IPS DF 6.9 (cell line): ENCODE results near the gene GOLM1.

ENCODE experiments used
- DNase-seq: peaks from one replicate; pipeline ENCODE4 v3.0.0-alpha.2; 2013; ENCODE audit warnings: low read depth, low spot score
- H3K27ac ChIP-seq: one replicate; pipeline ENCODE4 v1.5.1; 2013; ENCODE audit warnings: low read length, control low read depth
- H3K27me3 ChIP-seq: 2 replicates; pipeline ENCODE4 v1.6.1; 2013; ENCODE audit warnings: mild to moderate bottlenecking, low read length; ENCODE audit not compliant: control insufficient read depth, insufficient read depth
- H3K36me3 ChIP-seq: 2 replicates; pipeline ENCODE4 v1.6.1; 2013; ENCODE audit warnings: low read length; ENCODE audit not compliant: control insufficient read depth, insufficient read depth
- H3K4me1 ChIP-seq: 2 replicates; pipeline ENCODE4 v1.6.1; 2013; ENCODE audit warnings: low read length; ENCODE audit not compliant: control insufficient read depth, insufficient read depth
- H3K4me3 ChIP-seq: 2 replicates; pipeline ENCODE4 v1.5.1; 2013; ENCODE audit warnings: mild to moderate bottlenecking, low read length
- H3K9me3 ChIP-seq: 2 replicates; pipeline ENCODE4 v1.6.1; 2013; ENCODE audit warnings: low read length, inconsistent platforms; ENCODE audit not compliant: control insufficient read depth, insufficient read depth
- WGBS: extraction: QIAGEN DNeasy Blood & Tissue Kit; methylation state at CpG from one replicate; pipeline ENCODE4 v1.1.7; 2013; ENCODE audit warnings: mixed read lengths, missing lambda C conversion rate; ENCODE audit not compliant: insufficient read length, insufficient coverage; 5-methylcytosine and 5-hydroxymethylcytosine counted together

Gene GOLM1

DNA sequence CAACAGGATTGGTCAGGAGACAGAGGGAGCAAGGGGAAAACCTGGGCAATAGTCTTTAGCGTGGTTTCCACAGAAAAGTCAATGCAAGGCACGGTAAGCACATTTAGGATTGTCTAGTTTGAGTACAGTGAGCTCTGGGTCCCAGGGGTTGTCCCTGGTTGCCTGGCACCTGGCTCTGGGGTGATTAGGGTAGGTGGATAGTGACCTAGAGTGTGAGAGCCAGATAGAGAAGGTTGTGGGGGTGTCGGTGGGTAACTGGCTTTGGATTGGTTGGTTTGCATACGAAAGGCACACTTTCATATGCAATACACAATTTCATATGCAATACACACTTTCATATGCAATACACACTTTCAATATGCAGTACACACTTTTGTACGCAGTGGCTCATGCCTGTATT, 20.1 kb upstream of the GOLM1 start:
- no peak for DNase-seq
- Histone ChIP-seq H3K9me3 (no peaks in the 10 kb centered on the region), H3K27ac (no peak overlapping the region), H3K36me3 (no peaks in the 10 kb centered on the region), H3K27me3 (peaks cover 2% of the 10 kb centered on the region; the same call in 1 of the 2 replicates), H3K4me1 (peaks cover 3% of the 10 kb centered on the region; the same call in 1 of the 2 replicates), H3K4me3 (no peak overlapping the region)
- no CpG with 5 or more reads among the region's 5 CpGs for WGBS

DNA sequence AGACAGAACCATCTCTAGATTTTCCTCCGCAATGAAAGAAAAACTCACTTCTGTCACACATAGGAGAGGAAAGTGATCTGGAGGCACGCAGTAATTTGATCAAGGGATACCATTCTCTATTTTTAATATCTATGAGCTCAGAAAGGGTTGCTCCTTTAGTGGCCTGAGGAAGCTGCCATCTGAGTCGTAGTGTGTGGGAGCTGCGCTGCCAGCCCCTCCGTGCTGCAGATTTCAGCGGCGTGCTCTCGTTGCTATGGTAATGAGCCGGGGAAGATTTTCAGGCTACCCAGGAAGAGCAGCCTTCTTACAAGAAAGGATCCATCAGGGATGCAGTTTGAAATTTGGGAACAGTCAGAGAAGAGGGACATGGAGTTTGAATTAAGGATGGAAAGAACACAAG, 17.1 kb upstream of the GOLM1 start:
- no peak overlapping the region for H3K4me3 ChIP-seq
- no peak overlapping the region for H3K27ac ChIP-seq
- H3K9me3 ChIP-seq: no peaks in the 10 kb centered on the region
- DNase-seq: no peak
- WGBS: no CpG with 5 or more reads among the region's 9 CpGs
- no peaks in the 10 kb centered on the region for H3K36me3 ChIP-seq
- peaks cover 2% of the 10 kb centered on the region; the same call in 1 of the 2 replicates for H3K27me3 ChIP-seq
- H3K4me1 ChIP-seq: no peaks in the 10 kb centered on the region

DNA sequence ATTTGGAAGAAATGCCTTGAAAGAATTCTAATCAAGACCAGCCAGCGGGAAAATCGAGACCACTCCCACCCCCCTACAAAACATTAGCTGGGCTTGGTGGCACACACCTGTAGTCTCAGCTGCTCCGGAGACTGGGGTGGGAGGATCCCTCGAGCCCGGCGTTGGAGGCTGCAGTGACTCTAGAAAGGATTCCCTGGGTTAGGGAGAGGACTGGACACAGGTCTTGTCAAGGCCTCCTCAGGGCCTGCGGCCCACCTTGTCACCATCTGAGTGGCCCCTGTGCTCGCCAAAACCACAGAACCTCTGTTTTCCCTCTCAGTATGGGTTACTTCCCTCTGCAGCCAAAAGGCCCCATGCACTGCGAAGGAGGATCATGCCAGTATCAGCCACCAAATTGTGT, 16.5 kb upstream of the GOLM1 start:
- WGBS: no CpG with 5 or more reads among the region's 9 CpGs
- Histone ChIP-seq H3K9me3 (no peaks in the 10 kb centered on the region), H3K4me1 (no peaks in the 10 kb centered on the region), H3K36me3 (no peaks in the 10 kb centered on the region), H3K27me3 (peaks cover 2% of the 10 kb centered on the region; the same call in 1 of the 2 replicates), H3K4me3 (no peak overlapping the region), H3K27ac (no peak overlapping the region)
- no peak for DNase-seq

DNA sequence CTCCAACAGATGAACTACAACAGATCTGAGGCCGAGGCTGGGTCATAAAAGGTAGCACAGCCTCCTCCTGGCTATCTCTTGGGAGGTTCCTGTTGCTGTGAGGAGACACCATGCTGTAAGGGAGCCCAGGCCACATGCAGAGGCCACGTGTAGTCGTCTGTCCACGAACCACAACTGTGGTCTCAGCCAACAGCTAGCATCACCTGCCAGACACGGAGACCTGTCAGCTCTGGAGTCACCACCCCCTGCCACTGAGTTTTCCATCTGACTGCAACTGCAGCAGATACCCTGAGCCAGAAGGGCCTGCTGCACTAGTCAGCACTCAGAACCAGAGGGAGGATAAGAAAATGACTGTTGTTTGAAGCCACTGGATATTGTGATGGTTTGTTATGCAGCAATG, 12.7 kb upstream of the GOLM1 start:
- no peak for DNase-seq
- H3K27ac ChIP-seq: no peak overlapping the region
- H3K9me3 ChIP-seq: no peaks in the 10 kb centered on the region
- H3K27me3 ChIP-seq: no peaks in the 10 kb centered on the region
- no peak overlapping the region for H3K4me3 ChIP-seq
- no CpG with 5 or more reads among the region's 5 CpGs for WGBS
- no peaks in the 10 kb centered on the region for H3K4me1 ChIP-seq
- H3K36me3 ChIP-seq: no peaks in the 10 kb centered on the region

DNA sequence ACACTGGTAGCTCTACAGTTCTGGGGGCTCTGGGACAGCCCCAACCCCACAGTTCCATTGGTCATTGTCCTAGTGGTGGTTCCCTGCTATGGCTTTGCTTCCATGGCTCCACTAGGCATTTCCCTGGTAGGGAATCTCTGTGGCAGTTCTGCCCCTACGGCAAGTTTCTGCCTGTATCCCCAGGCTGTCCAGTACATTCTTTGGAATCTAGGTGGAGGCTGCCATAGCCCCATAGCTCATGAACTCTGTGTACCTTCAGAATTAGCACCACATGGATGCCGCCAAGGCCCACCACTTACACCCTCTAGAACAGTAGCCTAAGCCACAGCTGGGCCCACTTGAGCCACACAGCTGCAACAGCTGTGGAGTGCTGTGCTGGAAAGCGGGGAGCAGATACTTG, 3.3 kb upstream of the GOLM1 start:
- Histone ChIP-seq H3K27me3 (peaks cover 5% of the 10 kb centered on the region; the same call in 1 of the 2 replicates), H3K27ac (no peak overlapping the region), H3K36me3 (no peaks in the 10 kb centered on the region), H3K4me3 (no peak overlapping the region), H3K9me3 (no peaks in the 10 kb centered on the region), H3K4me1 (no peaks in the 10 kb centered on the region; the same call in 1 of the 2 replicates)
- no peak for DNase-seq
- WGBS: no CpG with 5 or more reads among the region's 3 CpGs

DNA sequence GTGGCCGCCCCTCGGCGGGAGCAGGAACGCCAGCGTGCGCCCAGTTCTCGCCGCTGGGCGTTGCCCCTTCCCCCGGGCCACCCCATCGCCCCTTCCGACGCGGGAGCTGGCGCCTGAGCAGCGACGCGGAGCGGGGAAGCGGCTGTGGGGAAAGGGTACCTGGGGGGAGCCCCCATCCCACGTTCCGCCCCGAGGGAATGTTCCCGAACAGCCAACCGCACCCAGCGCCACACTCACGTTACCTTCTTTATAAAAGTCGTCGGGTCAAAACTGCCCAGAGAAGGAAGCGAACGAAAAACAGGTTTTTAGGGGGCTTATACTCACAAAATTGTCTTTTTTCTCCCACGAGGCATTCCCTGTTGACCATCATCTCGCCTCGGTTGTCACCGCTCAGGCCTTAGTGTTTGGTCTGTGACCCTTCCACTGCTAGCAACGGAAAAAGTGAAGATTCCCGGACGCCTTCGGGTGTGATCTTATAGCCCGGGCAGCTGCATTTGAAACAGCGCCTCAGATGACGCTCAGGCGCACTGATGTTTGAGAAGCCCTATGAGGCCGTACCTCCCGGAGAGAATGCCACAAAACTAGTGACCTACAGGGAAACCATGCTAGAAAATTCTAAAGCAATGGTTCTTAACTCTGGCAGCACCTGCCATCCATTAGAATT, 475 bp upstream of the GOLM1 start:
- Histone ChIP-seq H3K4me1 (peaks cover 2% of the 10 kb centered on the region; the same call in 1 of the 2 replicates), H3K27ac (no peak overlapping the region)
- no CpG with 5 or more reads among the region's 45 CpGs for WGBS

DNA sequence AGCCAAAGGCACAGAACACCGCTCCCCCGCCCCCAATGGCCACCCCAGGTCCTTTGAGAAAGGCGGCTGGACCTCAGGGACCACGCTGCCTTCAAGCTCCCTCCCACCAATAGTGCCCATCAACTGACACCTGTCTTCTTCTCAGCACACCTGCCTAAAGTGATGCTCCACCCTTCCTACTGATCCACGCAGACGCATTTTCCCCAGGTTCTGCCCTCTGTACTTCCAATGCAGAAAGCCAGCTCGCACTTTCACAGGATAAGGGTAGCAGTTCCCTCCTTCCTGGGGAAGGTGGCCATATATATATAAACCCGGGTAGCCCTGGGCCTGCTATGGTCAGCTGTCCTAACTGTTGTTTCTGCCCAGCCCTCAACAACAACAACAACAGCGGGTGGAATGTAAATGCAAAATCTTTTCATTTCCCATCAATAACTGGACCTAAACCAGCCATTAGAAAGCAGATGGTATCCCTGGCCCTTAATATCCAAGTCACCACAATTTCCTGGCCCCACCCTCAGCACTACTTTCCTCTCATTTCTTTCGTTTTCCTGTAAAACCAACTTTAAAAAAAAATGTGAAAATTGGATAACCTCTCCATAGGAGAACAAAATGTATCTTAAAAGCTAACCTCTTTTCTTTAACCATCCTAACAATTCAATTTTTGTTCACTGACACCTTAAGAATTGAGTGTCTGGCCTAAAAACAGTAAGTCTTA, 1.7 kb downstream of the GOLM1 start:
- H3K36me3 ChIP-seq: no peaks in the 10 kb centered on the region
- no peaks in the 10 kb centered on the region for H3K9me3 ChIP-seq
- peaks cover 2% of the 10 kb centered on the region; the same call in 1 of the 2 replicates for H3K4me1 ChIP-seq
- no peak overlapping the region for H3K27ac ChIP-seq
- no peak overlapping the region for H3K4me3 ChIP-seq
- WGBS: no CpG with 5 or more reads among the region's 10 CpGs
- no peak for DNase-seq
- peaks cover 5% of the 10 kb centered on the region; the same call in 1 of the 2 replicates for H3K27me3 ChIP-seq

More for the DNA sequence above, 475 bp upstream of the GOLM1 start:
- H3K9me3 ChIP-seq: no peaks in the 10 kb centered on the region
- H3K4me3 ChIP-seq: peak overlapping the region; percentile 68; the same call in 1 of the 2 replicates
- no peak for DNase-seq
- peaks cover 5% of the 10 kb centered on the region; the same call in 1 of the 2 replicates for H3K27me3 ChIP-seq
- no peaks in the 10 kb centered on the region for H3K36me3 ChIP-seq

DNA sequence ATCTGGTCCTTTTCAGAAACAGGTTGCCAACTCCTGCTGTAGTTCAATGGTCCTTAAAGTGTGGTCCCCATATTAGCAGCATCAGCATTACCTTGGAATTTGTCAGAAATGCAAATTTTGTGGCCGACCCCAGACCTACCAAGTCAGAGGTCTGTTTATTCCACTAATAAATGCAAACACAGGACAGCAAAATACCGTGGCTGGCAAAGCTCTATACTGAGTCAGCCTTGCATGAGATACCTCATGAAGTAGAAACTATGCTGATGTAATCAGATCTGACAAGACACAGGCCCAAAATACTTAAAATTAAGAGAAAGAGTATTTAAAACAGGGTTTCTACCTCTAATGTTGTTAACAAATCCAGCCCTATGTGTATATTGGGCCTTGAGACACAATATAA, 3.0 kb downstream of the GOLM1 start:
- H3K4me3 ChIP-seq: no peak overlapping the region
- H3K9me3 ChIP-seq: no peaks in the 10 kb centered on the region
- no peak for DNase-seq
- H3K4me1 ChIP-seq: peaks cover 2% of the 10 kb centered on the region; the same call in 1 of the 2 replicates
- peaks cover 5% of the 10 kb centered on the region; the same call in 1 of the 2 replicates for H3K27me3 ChIP-seq
- no peaks in the 10 kb centered on the region for H3K36me3 ChIP-seq
- WGBS: no CpG with 5 or more reads among the region's 2 CpGs
- H3K27ac ChIP-seq: no peak overlapping the region

DNA sequence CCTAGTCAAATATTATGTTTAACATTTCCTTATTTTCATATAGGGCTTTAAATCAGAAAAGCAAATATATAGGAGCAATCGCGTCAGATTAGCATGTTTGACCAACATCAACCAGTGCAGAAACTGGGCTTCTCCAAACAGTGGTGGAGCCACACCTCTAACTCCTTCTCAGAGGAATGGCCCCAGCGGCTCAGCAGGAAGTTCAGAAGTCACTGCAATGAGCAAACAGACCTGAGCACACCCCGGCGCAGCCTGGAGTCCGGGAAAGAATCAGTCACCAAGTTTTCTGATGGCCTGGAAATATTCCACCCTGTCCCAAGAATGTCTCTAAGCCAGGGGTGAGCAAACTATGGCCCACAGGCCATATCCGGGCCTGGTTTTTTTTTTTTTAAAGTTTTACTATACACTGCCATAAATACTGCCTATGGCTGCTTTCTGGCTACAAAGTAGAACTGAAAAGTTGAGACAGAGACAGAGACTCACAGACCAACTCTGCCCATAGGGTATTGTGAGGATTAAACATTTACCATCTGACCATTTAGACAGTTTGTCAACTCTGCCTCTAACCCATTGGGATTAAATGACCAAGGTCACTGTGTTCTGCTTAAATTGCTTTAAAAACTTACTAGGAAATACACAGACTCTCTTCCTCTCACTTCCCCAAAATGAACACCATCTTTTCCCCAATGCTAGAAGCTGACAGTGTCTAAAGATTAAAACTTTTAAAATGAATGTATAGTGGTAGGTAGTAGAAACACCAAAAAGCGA, 5.4 kb downstream of the GOLM1 start:
- peaks cover 2% of the 10 kb centered on the region; the same call in 1 of the 2 replicates for H3K27me3 ChIP-seq
- H3K27ac ChIP-seq: no peak overlapping the region
- H3K36me3 ChIP-seq: no peaks in the 10 kb centered on the region
- no peaks in the 10 kb centered on the region for H3K9me3 ChIP-seq
- no peak for DNase-seq
- H3K4me1 ChIP-seq: peaks cover 2% of the 10 kb centered on the region; the same call in 1 of the 2 replicates
- no peak overlapping the region for H3K4me3 ChIP-seq
- WGBS: no CpG with 5 or more reads among the region's 8 CpGs

DNA sequence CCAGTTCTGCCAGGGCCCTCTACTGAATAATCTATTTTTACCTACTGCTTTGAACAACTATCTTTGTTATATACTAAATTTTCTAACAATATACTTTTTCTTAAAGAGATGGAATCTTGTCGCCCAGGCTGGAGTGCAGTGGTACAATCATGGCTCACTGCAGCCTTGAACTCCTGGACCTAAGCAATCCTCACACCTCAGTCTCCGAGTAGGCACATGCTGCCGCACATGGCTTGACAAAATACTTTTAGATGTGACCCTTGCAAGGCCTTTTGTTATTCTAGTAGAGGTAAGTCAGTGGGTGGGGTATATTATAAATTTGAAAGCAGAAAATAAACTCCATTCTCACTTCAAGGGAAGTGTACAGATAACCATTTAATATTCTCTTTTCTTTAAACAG, 7.9 kb downstream of the GOLM1 start:
- DNase-seq: no peak
- WGBS: no CpG with 5 or more reads among the region's 3 CpGs
- H3K4me1 ChIP-seq: no peaks in the 10 kb centered on the region
- no peak overlapping the region for H3K27ac ChIP-seq
- H3K27me3 ChIP-seq: no peaks in the 10 kb centered on the region
- H3K36me3 ChIP-seq: no peaks in the 10 kb centered on the region
- no peak overlapping the region for H3K4me3 ChIP-seq
- H3K9me3 ChIP-seq: no peaks in the 10 kb centered on the region
